Gastroesophageal sphincter (tissue), 4 donors: ENCODE data around the gene SYNE1. TPM values are rescaled to one million over a fixed set of nuclear protein-coding genes. Genes with fewer than 3 reads are reported as not detected.

Experiments used
- ATAC-seq: fragments of 150-250 bp; one replicate; pipeline ENCODE4 v1.9.1; 2016; ENCODE audit warnings: mild to moderate bottlenecking, moderate library complexity
- H3K27ac ChIP-seq, 4 donors: fragments of 200-600 bp; sonication (generic) in 3 of 4; 1 replicate in 3 of 4; 2 replicates in 1 of 4; pipeline ENCODE4 v1.5.1; 2016 to 2019
- H3K27me3 ChIP-seq: fragments of 200-600 bp; sonication (generic); one replicate; pipeline ENCODE4 v1.5.1; 2019
- H3K36me3 ChIP-seq, 2 donors: fragments of 200-600 bp; sonication (generic); one replicate each; pipeline ENCODE4 v1.5.1; 2019; ENCODE audit warnings: control low read depth in 1 of 2
- H3K4me1 ChIP-seq, 3 donors: fragments of 200-600 bp; sonication (generic); 1 replicate in 2 of 3; 2 replicates in 1 of 3; pipeline ENCODE4 v1.5.1; 2016 to 2019; ENCODE audit warnings: control low read depth in 2 of 3
- H3K4me3 ChIP-seq, 2 donors: fragments of 200-600 bp; sonication (generic); one replicate each; pipeline ENCODE4 v1.5.1; 2019; ENCODE audit warnings: mild to moderate bottlenecking in 1 of 2, moderate library complexity in 1 of 2
- H3K9me3 ChIP-seq, 3 donors: fragments of 200-600 bp; sonication (generic); one replicate each; pipeline ENCODE4 v1.5.1; 2017 to 2019; ENCODE audit warnings: control low read depth in 2 of 3
- CTCF ChIP-seq, 4 experiments: fragments of 200-600 bp in 2 of 4; fragments of 450-650 bp in 2 of 4; sonication (generic) in 1 of 4; IDR thresholded peaks; one replicate each; pipeline ENCODE4 v1.5.1; 2017 to 2019; ENCODE audit warnings: antibody characterized with exemption in 4 of 4, mild to moderate bottlenecking in 2 of 4, moderate library complexity in 2 of 4
- EP300 ChIP-seq: sonication (generic); formaldehyde crosslinking; IDR thresholded peaks from one replicate; pipeline ENCODE4 v1.6.1; 2017; ENCODE audit warnings: antibody characterized with exemption, mild to moderate bottlenecking
- POLR2A ChIP-seq, 2 donors: fragments of 450-650 bp; IDR thresholded peaks; one replicate each; pipeline ENCODE4 v1.6.1; 2017; ENCODE audit warnings: antibody characterized with exemption in 2 of 2, mild to moderate bottlenecking in 2 of 2, moderate library complexity in 1 of 2
- POLR2AphosphoS5 ChIP-seq: sonication (generic); formaldehyde crosslinking; IDR thresholded peaks from one replicate; pipeline ENCODE4 v1.6.1; 2017; ENCODE audit warnings: antibody characterized with exemption
- whole genome bisulfite sequencing, 2 donors: methylation state at CpG; one replicate each; pipeline ENCODE4 v1.1.5; 2018; ENCODE audit warnings: low coverage in 1 of 2; 5-methylcytosine and 5-hydroxymethylcytosine counted together
- total RNA-seq, 4 donors: library from RNA; depleted of rRNA; stranded (reverse); fragments of >200 nt; gene quantifications; one replicate each; pipeline ENCODE4 v1.1.0, GENCODE V29; 2016

Gene SYNE1
- total RNA-seq, 4 donors from 2014 or later: 160 to 268 (median 215) TPM

- no peaks in the 10 kb centered on the region for H3K27me3 ChIP-seq
- no peak for ATAC-seq
- H3K36me3 ChIP-seq: peaks cover 0 to 49% of the 10 kb centered on the region in 2 donors
- H3K4me3 ChIP-seq: no peak overlapping the region
- no peaks in the 10 kb centered on the region for H3K4me1 ChIP-seq
- H3K9me3 ChIP-seq: no peaks in the 10 kb centered on the region
- no peak overlapping the region for H3K27ac ChIP-seq
- WGBS, 2 donors: 94 to 96% methylated on average over 5 to 7 of the region's 7 CpGs
- TF ChIP-seq POLR2AphosphoS5 (no peak), EP300 (no peak), CTCF (IDR thresholded peaks at IDR 0.05) (no peak), POLR2A (IDR thresholded peaks at IDR 0.05) (no peak)
Observed at GRCh38 chr6:152452639-152453038, 184.5 kb downstream of the SYNE1 start.

- H3K27ac ChIP-seq: no peak overlapping the region
- H3K9me3 ChIP-seq: no peaks in the 10 kb centered on the region
Observed at GRCh38 chr6:152450519-152450918, 186.6 kb downstream of the SYNE1 start.

GRCh38 chr6:152441902-152442301 lies 195.3 kb downstream of the SYNE1 start:
- WGBS, 2 donors: 83 to 92% methylated on average over 12 of the region's 15 CpGs
- no peak overlapping the region for H3K27ac ChIP-seq
- H3K9me3 ChIP-seq: no peaks in the 10 kb centered on the region
- no peaks in the 10 kb centered on the region for H3K27me3 ChIP-seq
- ATAC-seq: no peak
- H3K4me3 ChIP-seq: no peak overlapping the region
- H3K4me1 ChIP-seq: no peaks in the 10 kb centered on the region
- H3K36me3 ChIP-seq: peaks cover 0 to 15% of the 10 kb centered on the region in 2 donors
- TF ChIP-seq POLR2A (IDR thresholded peaks at IDR 0.05) (no peak), EP300 (no peak), CTCF (IDR thresholded peaks at IDR 0.05) (no peak), POLR2AphosphoS5 (no peak)

More at GRCh38 chr6:152450519-152450918, 186.6 kb downstream of the SYNE1 start:
- ATAC-seq: no peak
- Histone ChIP-seq H3K4me3 (no peak overlapping the region), H3K27me3 (no peaks in the 10 kb centered on the region), H3K4me1 (no peaks in the 10 kb centered on the region), H3K36me3 (peaks cover 0 to 50% of the 10 kb centered on the region in 2 donors)
- WGBS, 2 donors: 100% methylated on average over 1 to 3 of the region's 4 CpGs
- TF ChIP-seq POLR2AphosphoS5 (no peak), POLR2A (IDR thresholded peaks at IDR 0.05) (no peak), EP300 (no peak), CTCF (IDR thresholded peaks at IDR 0.05) (no peak)

- H3K36me3 ChIP-seq: peaks cover 0 to 2% of the 10 kb centered on the region in 2 donors
- no peaks in the 10 kb centered on the region for H3K27me3 ChIP-seq
- TF ChIP-seq CTCF (IDR thresholded peaks at IDR 0.05) (no peak), EP300 (no peak), POLR2A (IDR thresholded peaks at IDR 0.05) (no peak), POLR2AphosphoS5 (no peak)
- ATAC-seq: no peak
- H3K4me3 ChIP-seq: no peak overlapping the region
- no peaks in the 10 kb centered on the region for H3K9me3 ChIP-seq
- no peaks in the 10 kb centered on the region for H3K4me1 ChIP-seq
- 90% methylated on average over 2 to 3 of the region's 3 CpGs for WGBS, 2 donors
- H3K27ac ChIP-seq: no peak overlapping the region
Observed at GRCh38 chr6:152435816-152436215, 201.3 kb downstream of the SYNE1 start.

GRCh38 chr6:152432758-152433157 lies 204.4 kb downstream of the SYNE1 start:
- Histone ChIP-seq H3K27ac (no peak overlapping the region), H3K4me3 (no peak overlapping the region), H3K27me3 (no peaks in the 10 kb centered on the region), H3K4me1 (peaks cover 0 to 9% (median 0%) of the 10 kb centered on the region in 3 donors), H3K9me3 (no peaks in the 10 kb centered on the region), H3K36me3 (no peaks in the 10 kb centered on the region)
- 78% methylated on average over 2 of the region's 2 CpGs for WGBS, 2 donors
- no peak for ATAC-seq
- TF ChIP-seq POLR2AphosphoS5 (no peak), POLR2A (IDR thresholded peaks at IDR 0.05) (no peak), EP300 (no peak), CTCF (IDR thresholded peaks at IDR 0.05) (no peak)
